Ishikawa (cell line): ENCODE results near the gene KLHDC8A.

ENCODE experiments used
- CEBPB ChIP-seq: IDR thresholded peaks from 2 replicates; pipeline ENCODE4 v1.6.1; 2012
- CREB1 ChIP-seq: IDR thresholded peaks from 2 replicates; pipeline ENCODE4 v1.6.1; 2012; ENCODE audit warnings: low read depth
- EGR1 ChIP-seq: IDR thresholded peaks from 2 replicates; pipeline ENCODE4 v1.6.1; 2012
- EP300 ChIP-seq: IDR thresholded peaks from 2 replicates; pipeline ENCODE4 v1.6.1; 2012; ENCODE audit warnings: borderline replicate concordance
- FOXM1 ChIP-seq: IDR thresholded peaks from 2 replicates; pipeline ENCODE4 v1.6.1; 2012; ENCODE audit warnings: low read depth, borderline replicate concordance
- MAX ChIP-seq: IDR thresholded peaks from 2 replicates; pipeline ENCODE4 v1.6.1; 2012
- NFIC ChIP-seq: IDR thresholded peaks from 2 replicates; pipeline ENCODE4 v1.6.1; 2012
- RAD21 ChIP-seq: IDR thresholded peaks from 2 replicates; pipeline ENCODE4 v1.6.1; 2012; ENCODE audit warnings: low read depth
- REST ChIP-seq: IDR thresholded peaks from 2 replicates; pipeline ENCODE4 v1.6.1; 2012; ENCODE audit warnings: low read depth, mild to moderate bottlenecking
- TAF1 ChIP-seq: IDR thresholded peaks from 2 replicates; pipeline ENCODE4 v1.6.1; 2012; ENCODE audit warnings: low read depth, mild to moderate bottlenecking
- TCF12 ChIP-seq: IDR thresholded peaks from 2 replicates; pipeline ENCODE4 v1.6.1; 2012; ENCODE audit warnings: low read depth
- TEAD4 ChIP-seq: IDR thresholded peaks from 2 replicates; pipeline ENCODE4 v1.6.1; 2012
- USF1 ChIP-seq: IDR thresholded peaks from 2 replicates; pipeline ENCODE4 v1.6.1; 2012
- YY1 ChIP-seq: IDR thresholded peaks from 2 replicates; pipeline ENCODE4 v1.6.1; 2012; ENCODE audit warnings: low read depth
- ZBTB7A ChIP-seq: IDR thresholded peaks from 2 replicates; pipeline ENCODE4 v1.6.1; 2012; ENCODE audit warnings: low read depth

KLHDC8A gene

GRCh38 chr1:205315008-205315618 lies 41.6 kb downstream of the KLHDC8A start:
- TF ChIP-seq MAX, result no peak
- no peak for TF ChIP-seq ZBTB7A
- TF ChIP-seq TCF12, result no peak
- TF ChIP-seq NFIC, result no peak
- no peak for TF ChIP-seq YY1
- no peak for TF ChIP-seq REST
- no peak for TF ChIP-seq RAD21

- peak; percentile 92 for TF ChIP-seq TEAD4
- no peak for TF ChIP-seq TAF1
- TF ChIP-seq MAX, result peak; percentile 13; the same call in 1 of the 2 replicates
- TF ChIP-seq TCF12, result peak; percentile 62; the same call in 1 of the 2 replicates
- no peak for TF ChIP-seq EGR1
- no peak for TF ChIP-seq YY1
- TF ChIP-seq RAD21, result no peak
- no peak for TF ChIP-seq USF1
- TF ChIP-seq CREB1, result no peak
- no peak for TF ChIP-seq REST
- TF ChIP-seq FOXM1, result no peak
- TF ChIP-seq CEBPB, result no peak
- peak; percentile 63; the same call in 1 of the 2 replicates for TF ChIP-seq NFIC
- TF ChIP-seq EP300, result peak; percentile 62; the same call in 1 of the 2 replicates
- TF ChIP-seq ZBTB7A, result no peak
Measured at GRCh38 chr1:205313563-205314308, 43.0 kb downstream of the KLHDC8A start.

GRCh38 chr1:205312866-205313562 lies 43.7 kb downstream of the KLHDC8A start:
- TF ChIP-seq REST (no peak), TEAD4 (no peak), USF1 (no peak), EGR1 (no peak), TCF12 (no peak)

GRCh38 chr1:205310976-205311704 lies 45.6 kb downstream of the KLHDC8A start:
- TF ChIP-seq RAD21 (no peak), USF1 (no peak), REST (no peak), YY1 (no peak), NFIC (no peak), TCF12 (no peak), MAX (no peak), CREB1 (no peak), CEBPB (no peak), FOXM1 (no peak), TAF1 (no peak), EGR1 (no peak), TEAD4 (no peak), EP300 (no peak), ZBTB7A (no peak)
